NOMO-1 (cell line): Measurements from ENCODE around the gene BMERB1.

Experiments
- DNase-seq, 2 experiments: peaks; one replicate each; lab custom pipeline; 2025; ENCODE audit not compliant: unreplicated experiment in 2 of 2; lab: John Stamatoyannopoulos, UW

Gene BMERB1

GRCh38 chr16:15493466-15494180 lies 59.2 kb downstream of the BMERB1 start:
- DNase-seq: no peak

GRCh38 chr16:15494236-15494635 lies 59.8 kb downstream of the BMERB1 start:
- DNase-seq: peak in 1 of 2 experiments; percentile 35

- no peak for DNase-seq
These were observed 61.5 kb downstream of the BMERB1 start for GRCh38 chr16:15495898-15496297.

GRCh38 chr16:15498427-15499175 lies 64.2 kb downstream of the BMERB1 start:
- DNase-seq: no peak

GRCh38 chr16:15502041-15502725 lies 67.8 kb downstream of the BMERB1 start:
- peak in 1 of 2 experiments; percentile 15 for DNase-seq

- no peak for DNase-seq
These were observed 72.1 kb downstream of the BMERB1 start for GRCh38 chr16:15506441-15506840.

- no peak for DNase-seq
These were observed 73.0 kb downstream of the BMERB1 start for GRCh38 chr16:15507301-15507958.

- no peak for DNase-seq
These were observed 73.7 kb downstream of the BMERB1 start for GRCh38 chr16:15507959-15508627.

GRCh38 chr16:15509051-15509592 lies 74.7 kb downstream of the BMERB1 start:
- DNase-seq: no peak

GRCh38 chr16:15509593-15510535 lies 75.5 kb downstream of the BMERB1 start:
- no peak for DNase-seq

GRCh38 chr16:15510992-15511391 lies 76.6 kb downstream of the BMERB1 start:
- DNase-seq: no peak

GRCh38 chr16:15511759-15512487 lies 77.5 kb downstream of the BMERB1 start:
- DNase-seq: no peak

GRCh38 chr16:15513156-15513555 lies 78.8 kb downstream of the BMERB1 start:
- DNase-seq: no peak

GRCh38 chr16:15515992-15516391 lies 81.6 kb downstream of the BMERB1 start:
- DNase-seq: no peak

GRCh38 chr16:15516609-15517008 lies 82.2 kb downstream of the BMERB1 start:
- no peak for DNase-seq

GRCh38 chr16:15517743-15518377 lies 83.5 kb downstream of the BMERB1 start:
- no peak for DNase-seq

GRCh38 chr16:15518381-15519351 lies 84.3 kb downstream of the BMERB1 start:
- no peak for DNase-seq
